HepG2 (cell line): ENCODE results near the gene IQSEC1. TPM values are rescaled to one million over a fixed set of nuclear protein-coding genes. Genes with fewer than 3 reads are reported as not detected.

Experiments used
- AGO1 ChIP-seq: fragments of 200-400 bp; formaldehyde crosslinking; IDR thresholded peaks from 2 replicates; pipeline ENCODE4 v1.6.1; 2017; ENCODE audit warnings: mild to moderate bottlenecking, low read depth, low read length, moderate library complexity; ENCODE audit not compliant: poor library complexity, severe bottlenecking
- ARNT ChIP-seq: fragments of 450-650 bp; IDR thresholded peaks from 2 replicates; pipeline ENCODE4 v1.6.1; 2017
- ETV6 ChIP-seq: sonication (generic); formaldehyde crosslinking; conservative IDR thresholded peaks from 2 replicates; pipeline ENCODE4 v1.4.0; 2020; ENCODE audit warnings: missing genetic modification reagents
- HMGA1 ChIP-seq: sonication (generic); formaldehyde crosslinking; conservative IDR thresholded peaks from 2 replicates; pipeline ENCODE4 v1.4.0; 2020; ENCODE audit warnings: missing genetic modification reagents
- HOXA5 ChIP-seq: sonication (generic); formaldehyde crosslinking; IDR thresholded peaks from 2 replicates; pipeline ENCODE4 v1.4.0; 2020; ENCODE audit warnings: missing genetic modification reagents
- KAT7 ChIP-seq: IDR thresholded peaks from 2 replicates; pipeline ENCODE4 v1.6.1; 2018; ENCODE audit warnings: borderline replicate concordance, missing compliant biosample characterization
- KDM3A ChIP-seq: IDR thresholded peaks from 2 replicates; pipeline ENCODE4 v1.6.1; 2018; ENCODE audit warnings: low read depth, missing compliant biosample characterization
- KDM4B ChIP-seq: sonication (generic); formaldehyde crosslinking; IDR thresholded peaks from 2 replicates; pipeline ENCODE4 v1.4.0; 2020; ENCODE audit warnings: missing genetic modification reagents
- MAF1 ChIP-seq: sonication (generic); formaldehyde crosslinking; IDR thresholded peaks from 2 replicates; pipeline ENCODE4 v1.5.0; 2020; ENCODE audit warnings: missing genetic modification reagents, borderline replicate concordance
- MED1 ChIP-seq: sonication (generic); formaldehyde crosslinking; IDR thresholded peaks from 2 replicates; pipeline ENCODE4 v1.4.0; 2020; ENCODE audit warnings: missing genetic modification reagents
- MTA3 ChIP-seq: sonication (generic); formaldehyde crosslinking; IDR thresholded peaks from 2 replicates; pipeline ENCODE4 v1.4.0; 2020; ENCODE audit warnings: missing genetic modification reagents
- MXD3 ChIP-seq: IDR thresholded peaks from 2 replicates; pipeline ENCODE4 v1.6.1; 2016; ENCODE audit warnings: mild to moderate bottlenecking, missing biosample characterization, missing genetic modification reagents
- NBN ChIP-seq: fragments of 450-650 bp; conservative IDR thresholded peaks from 2 replicates; pipeline ENCODE4 v1.6.1; 2017
- NCOA1 ChIP-seq: sonication (generic); formaldehyde crosslinking; IDR thresholded peaks from 2 replicates; pipeline ENCODE4 v1.9.0; 2021; ENCODE audit warnings: missing genetic modification reagents
- NFYB ChIP-seq: sonication (generic); formaldehyde crosslinking; IDR thresholded peaks from 2 replicates; pipeline ENCODE4 v1.4.0; 2020; ENCODE audit warnings: missing genetic modification reagents
- PITX1 ChIP-seq: sonication (generic); formaldehyde crosslinking; IDR thresholded peaks from 2 replicates; pipeline ENCODE4 v1.5.1; 2020; ENCODE audit warnings: mild to moderate bottlenecking, missing genetic modification reagents
- PRMT3 ChIP-seq: sonication (generic); formaldehyde crosslinking; IDR thresholded peaks from 2 replicates; pipeline ENCODE4 v1.8.1; 2022; ENCODE audit warnings: low read depth, mild to moderate bottlenecking, moderate library complexity, missing genetic modification reagents, borderline replicate concordance
- SKI ChIP-seq: fragments of 450-650 bp; IDR thresholded peaks from one replicate; pipeline ENCODE4 v1.6.1; 2018; ENCODE audit warnings: mild to moderate bottlenecking; ENCODE audit not compliant: partially characterized antibody
- TFE3 ChIP-seq: IDR thresholded peaks from 2 replicates; pipeline ENCODE4 v1.6.1; 2016
- ZBTB38 ChIP-seq: sonication (generic); formaldehyde crosslinking; IDR thresholded peaks from 2 replicates; pipeline ENCODE4 v1.5.1; 2020; ENCODE audit warnings: mild to moderate bottlenecking, missing genetic modification reagents
- ZNF335 ChIP-seq: sonication (generic); formaldehyde crosslinking; IDR thresholded peaks from 2 replicates; pipeline ENCODE4 v1.4.0; 2020; ENCODE audit warnings: missing genetic modification reagents
- ZNF431 ChIP-seq: sonication (generic); formaldehyde crosslinking; IDR thresholded peaks from 2 replicates; pipeline ENCODE4 v1.9.0; 2022; ENCODE audit warnings: missing genetic modification reagents, low read depth, mild to moderate bottlenecking, borderline replicate concordance
- ZNF550 ChIP-seq: sonication (generic); formaldehyde crosslinking; IDR thresholded peaks from 2 replicates; pipeline ENCODE4 v1.4.0; 2020; ENCODE audit warnings: mild to moderate bottlenecking, missing genetic modification reagents, borderline replicate concordance
- ZNF703 ChIP-seq: sonication (generic); formaldehyde crosslinking; IDR thresholded peaks from 2 replicates; pipeline ENCODE4 v1.5.1; 2020; ENCODE audit warnings: missing genetic modification reagents, mild to moderate bottlenecking, moderate library complexity, borderline replicate concordance
- ZNF724P ChIP-seq: sonication (generic); formaldehyde crosslinking; IDR thresholded peaks from 2 replicates; pipeline ENCODE4 v1.8.0; 2022; ENCODE audit warnings: missing genetic modification reagents, borderline replicate concordance
- ZNF775 ChIP-seq: sonication (generic); formaldehyde crosslinking; IDR thresholded peaks from 2 replicates; pipeline ENCODE4 v1.4.0; 2020; ENCODE audit warnings: missing genetic modification reagents, mild to moderate bottlenecking, moderate library complexity, borderline replicate concordance
- ZNF784 ChIP-seq: sonication (generic); formaldehyde crosslinking; IDR thresholded peaks from 2 replicates; pipeline ENCODE4 v1.5.1; 2020; ENCODE audit warnings: missing genetic modification reagents, mild to moderate bottlenecking, borderline replicate concordance
- ZNF792 ChIP-seq: IDR thresholded peaks from 2 replicates; pipeline ENCODE4 v1.6.1; 2016
- ZNF816 ChIP-seq: sonication (generic); formaldehyde crosslinking; IDR thresholded peaks from 2 replicates; pipeline ENCODE4 v1.8.0; 2022; ENCODE audit warnings: missing genetic modification reagents, mild to moderate bottlenecking, borderline replicate concordance
- ZSCAN31 ChIP-seq: sonication (generic); formaldehyde crosslinking; IDR thresholded peaks from 2 replicates; pipeline ENCODE4 v1.5.0; 2020; ENCODE audit warnings: low read depth, mild to moderate bottlenecking, missing genetic modification reagents
- polyA plus RNA-seq, 8 experiments: library from polyadenylated mRNA; depleted of rRNA in 3 of 8; stranded (reverse) in 7 of 8; unstranded in 1 of 8; fragments of >200 nt; fragmentation: Illumina TruSeq in 4 of 8; extraction: Trizol in 4 of 8; gene quantifications; 2 replicates each; pipeline versions ENCODE4 v1.2.1 to v1.2.3, GENCODE V29; 2011 to 2016; ENCODE audit warnings: low read depth in 4 of 8, missing spikeins in 1 of 8, mixed read lengths in 1 of 8; ENCODE audit not compliant: insufficient read depth in 1 of 8
- total RNA-seq, 5 experiments: library from RNA; depleted of rRNA; stranded (reverse); fragments of >200 nt; fragmentation: Illumina TruSeq; extraction: Trizol; gene quantifications; 2 replicates each; pipeline ENCODE4 v1.2.3, GENCODE V29; 2016; ENCODE audit warnings: low read depth in 1 of 5

IQSEC1 gene
- total and polyA plus RNA-seq, 2 of the 13 experiments (the other 11 are each of a cell fraction or from before 2014, with no cell fraction given): 17.4 to 20.2 TPM

- no peak for TF ChIP-seq ZNF775
- 0 out of 2 replicates have a peak, but pooled peaks have one; percentile 20 for TF ChIP-seq KDM3A (CRISPR knock-in tag)
- no peak for TF ChIP-seq ZNF784 (CRISPR knock-in tag)
- no peak; the same call in 1 of the 2 replicates for TF ChIP-seq MED1 (CRISPR knock-in tag)
- no peak for TF ChIP-seq ZBTB38 (CRISPR knock-in tag)
- no peak for TF ChIP-seq ZNF724P (CRISPR knock-in tag)
- TF ChIP-seq NFYB: peak; percentile 51
- no peak for TF ChIP-seq ZNF335 (CRISPR knock-in tag)
- TF ChIP-seq HOXA5: no peak
- TF ChIP-seq MAF1: no peak
- no peak for TF ChIP-seq ZNF703 (CRISPR knock-in tag)
- no peak for TF ChIP-seq PRMT3 (CRISPR knock-in tag)
- no peak for TF ChIP-seq ZNF550 (CRISPR knock-in tag)
- no peak for TF ChIP-seq TFE3 (CRISPR knock-in tag)
- no peak for TF ChIP-seq AGO1
- no peak for TF ChIP-seq ARNT
- TF ChIP-seq ZNF431 (CRISPR knock-in tag): no peak
- no peak for TF ChIP-seq NBN
- TF ChIP-seq MXD3 (CRISPR knock-in tag): peak; percentile 37; the same call in 1 of the 2 replicates
- no peak for TF ChIP-seq ETV6 (CRISPR knock-in tag)
- no peak for TF ChIP-seq KDM4B (CRISPR knock-in tag)
- TF ChIP-seq MTA3: no peak
- TF ChIP-seq KAT7 (CRISPR knock-in tag): no peak
- TF ChIP-seq PITX1 (CRISPR knock-in tag): peak; percentile 54
- no peak for TF ChIP-seq SKI
- TF ChIP-seq NCOA1: no peak
- 0 out of 2 replicates have a peak, but pooled peaks have one; percentile 28 for TF ChIP-seq ZNF792 (CRISPR knock-in tag)
- TF ChIP-seq HMGA1 (CRISPR knock-in tag): no peak
- no peak for TF ChIP-seq ZNF816 (CRISPR knock-in tag)
- TF ChIP-seq ZSCAN31 (CRISPR knock-in tag): no peak
These were observed 38.8 kb upstream of the IQSEC1 start (continued) for GRCh38 chr3:13111873-13112520.
